ENCODE data around the gene PROCR.

- TF ChIP-seq MAX (IDR thresholded peaks at IDR 0.05) (no peak), EP300 (IDR thresholded peaks at IDR 0.05; ENCODE audit: borderline replicate concordance) (no peak), RAD21 (IDR thresholded peaks at IDR 0.05; ENCODE audit: low read depth) (peak; percentile 99), FOXM1 (IDR thresholded peaks at IDR 0.05; ENCODE audit: borderline replicate concordance, low read depth) (no peak), REST (IDR thresholded peaks at IDR 0.05; ENCODE audit: low read depth) (no peak), TAF1 (IDR thresholded peaks at IDR 0.05; ENCODE audit: low read depth) (no peak), NFIC (IDR thresholded peaks at IDR 0.05) (no peak), TCF12 (IDR thresholded peaks at IDR 0.05; ENCODE audit: low read depth) (no peak), EGR1 (IDR thresholded peaks at IDR 0.05) (no peak), ZBTB7A (IDR thresholded peaks at IDR 0.05; ENCODE audit: low read depth) (no peak), CREB1 (IDR thresholded peaks at IDR 0.05; ENCODE audit: low read depth) (no peak), YY1 (IDR thresholded peaks at IDR 0.05; ENCODE audit: low read depth) (no peak), CEBPB (IDR thresholded peaks at IDR 0.05) (no peak)
Measured at GRCh38 chr20:35207950-35208611, 36.2 kb downstream of the PROCR start.
